GM18861 (cell line): ENCODE measurements around the gene KIF9.
A peak's percentile ranks its signal among the peaks of the same experiment; 100 is the strongest.
"Not testable (repeated sequence)": the region's sequence is repeated elsewhere in the genome, so short reads cannot be mapped to it uniquely, and the experiment has no call there.

Experiments
- ATAC-seq: cut with Tn5 transposase; IDR thresholded peaks from one replicate; pipeline ENCODE4 v1.9.1; 2021; ENCODE audit not compliant: unreplicated experiment

KIF9 gene

DNA sequence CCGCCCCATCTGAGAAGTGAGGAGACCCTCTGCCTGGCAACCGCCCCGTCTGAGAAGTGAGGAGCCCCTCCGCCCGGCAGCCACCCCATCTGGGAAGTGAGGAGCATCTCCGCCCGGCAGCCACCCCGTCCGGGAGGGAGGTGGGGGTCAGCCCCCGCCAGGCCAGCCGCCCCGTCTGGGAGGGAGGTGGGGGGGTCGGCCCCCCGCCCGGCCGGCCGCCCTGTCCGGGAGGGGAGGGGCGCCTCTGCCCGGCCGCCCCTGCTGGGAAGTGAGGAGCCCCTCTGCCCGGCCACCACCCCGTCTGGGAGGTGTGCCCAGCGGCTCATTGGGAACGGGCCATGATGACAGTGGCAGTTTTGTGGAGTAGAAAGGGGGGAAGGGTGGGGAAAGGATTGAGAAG is 26.3 kb downstream of the KIF9 start:
- not testable (repeated sequence) for ATAC-seq

DNA sequence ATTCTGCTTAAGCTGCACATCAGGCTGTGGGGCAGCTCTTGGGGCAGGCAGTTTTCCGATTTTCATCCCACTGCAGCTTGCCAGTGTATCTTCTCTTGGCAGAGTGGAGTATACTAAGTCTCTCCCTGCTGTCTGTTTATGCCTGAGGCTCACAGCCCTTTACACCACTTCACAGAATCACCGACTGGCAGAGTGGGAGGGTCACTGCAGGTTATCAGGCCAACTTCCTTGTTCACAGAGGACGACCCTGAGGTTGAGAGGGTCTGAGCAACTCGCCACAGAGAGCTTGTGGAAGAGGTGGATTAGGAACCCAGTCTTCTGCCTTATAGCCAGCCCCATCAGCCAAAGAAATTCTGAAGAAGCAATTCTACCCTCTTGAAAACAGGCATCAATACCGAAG is 30.9 kb downstream of the KIF9 start:
- no peak for ATAC-seq

DNA sequence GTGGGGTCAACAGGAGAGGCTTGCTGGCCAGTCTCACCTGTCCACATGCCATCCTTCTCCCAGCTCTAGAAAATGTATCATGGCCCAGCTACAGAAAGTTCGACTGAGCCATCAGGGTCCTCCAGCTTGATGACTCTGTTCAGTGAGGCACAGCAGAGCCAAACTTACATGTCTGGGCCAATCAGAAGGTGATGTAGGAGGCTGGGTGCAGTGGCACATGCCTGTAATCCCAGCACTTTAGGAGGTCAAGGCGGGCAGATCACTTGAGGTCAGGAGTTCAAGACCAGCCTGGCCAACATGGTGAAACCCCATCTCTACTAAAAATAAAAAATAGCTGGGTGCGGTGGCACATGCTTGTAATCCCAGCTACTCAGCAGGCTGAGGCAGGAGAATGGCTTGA is 31.5 kb downstream of the KIF9 start:
- not testable (repeated sequence) for ATAC-seq

DNA sequence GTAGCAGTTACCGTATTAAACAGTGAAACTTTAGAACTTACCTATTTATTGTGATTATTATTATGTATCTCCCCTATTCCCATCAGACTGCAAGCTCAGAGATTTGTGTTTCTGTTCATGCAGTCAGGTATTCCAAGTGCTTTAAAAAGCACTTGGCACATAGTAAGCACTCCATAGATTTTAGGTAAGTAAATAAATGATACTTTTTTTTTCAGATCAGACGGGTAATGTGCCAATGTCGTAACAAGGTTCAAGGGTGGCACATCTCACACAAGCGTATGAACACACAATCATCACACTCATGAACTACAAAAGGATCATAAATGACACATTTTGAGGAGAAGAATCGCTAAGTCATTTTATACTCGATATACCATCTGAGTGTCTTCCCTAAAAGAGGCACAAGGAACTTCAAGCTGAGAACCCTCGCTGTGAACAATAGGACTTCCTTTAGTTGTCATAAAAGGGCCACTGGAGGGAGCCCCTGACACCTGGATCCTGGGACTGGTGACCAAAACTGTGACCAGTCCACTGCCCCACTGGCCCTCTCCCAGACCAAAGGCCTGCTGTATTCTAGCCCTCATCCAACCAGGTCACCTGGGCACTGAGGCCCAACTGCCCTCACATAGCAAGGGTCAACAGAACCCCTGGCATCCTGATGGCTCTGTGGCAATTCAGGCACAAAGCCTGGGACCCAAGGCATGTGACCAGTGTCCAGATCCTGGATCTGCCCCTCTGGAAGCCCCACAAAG is 32.1 kb downstream of the KIF9 start:
- ATAC-seq = no peak

DNA sequence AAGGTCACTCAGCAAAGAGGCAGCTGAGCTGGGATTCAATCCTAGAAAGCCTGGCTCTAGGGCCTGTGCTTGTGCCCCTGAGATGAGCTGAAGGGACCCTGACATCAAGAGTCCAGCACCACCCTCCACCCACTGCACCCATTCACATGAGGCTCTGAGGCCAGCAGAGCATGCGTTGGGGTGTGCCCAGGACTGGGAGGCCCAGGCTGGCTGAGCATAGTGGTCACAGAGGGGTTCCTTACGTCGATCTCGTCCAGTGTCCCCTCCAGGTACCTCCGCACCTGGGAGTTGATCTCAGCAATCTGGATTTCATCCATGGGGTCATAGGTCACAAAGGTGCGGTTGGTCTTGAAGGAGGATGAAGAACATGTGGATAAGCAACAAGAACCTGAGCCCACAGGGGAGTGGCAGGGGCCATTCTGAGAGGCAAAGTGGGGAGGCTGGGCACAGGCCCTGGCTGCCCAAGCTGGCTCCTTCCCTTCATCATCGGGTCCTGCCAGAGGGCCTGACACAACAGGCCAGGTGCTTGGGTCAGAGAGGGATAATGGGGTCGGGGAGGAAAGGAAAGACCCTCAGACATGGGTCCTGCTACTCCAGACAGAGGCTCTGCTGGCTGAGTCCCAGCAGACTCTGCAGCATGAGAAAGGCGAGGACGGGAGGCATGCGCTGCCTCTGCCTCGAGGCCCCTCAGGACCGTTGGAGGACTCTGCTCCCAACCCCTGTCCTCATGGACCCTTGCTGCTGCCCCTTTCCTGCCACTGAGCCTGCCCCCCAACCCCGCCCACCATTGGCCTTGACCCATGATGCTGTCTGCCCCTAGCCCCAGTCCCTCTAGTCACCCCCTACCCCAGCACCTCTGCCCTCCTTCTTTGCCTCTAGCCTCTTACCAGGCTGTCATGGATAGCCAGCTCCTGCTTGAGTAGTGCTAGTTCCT is 35.2 kb downstream of the KIF9 start:
- ATAC-seq = no peak

DNA sequence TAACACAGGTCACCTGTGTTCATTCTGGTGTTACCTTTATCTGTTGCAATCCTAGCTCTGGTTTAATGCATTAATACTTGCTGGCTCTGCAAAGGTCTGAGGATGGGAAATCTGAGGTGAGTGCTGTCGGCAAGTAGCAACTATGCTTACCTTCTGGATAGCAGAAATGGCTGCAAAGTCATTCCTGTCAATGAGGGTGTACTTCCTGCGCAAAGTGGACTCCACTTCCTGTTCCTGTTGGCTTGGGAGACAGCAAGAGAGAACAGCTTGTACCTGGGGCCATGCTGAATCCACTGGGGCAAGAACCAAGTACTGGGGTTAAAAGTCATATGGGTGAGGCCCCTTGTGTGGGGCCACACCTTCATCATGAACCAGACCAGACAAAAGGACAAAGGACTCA is 37.3 kb downstream of the KIF9 start:
- ATAC-seq = no peak

DNA sequence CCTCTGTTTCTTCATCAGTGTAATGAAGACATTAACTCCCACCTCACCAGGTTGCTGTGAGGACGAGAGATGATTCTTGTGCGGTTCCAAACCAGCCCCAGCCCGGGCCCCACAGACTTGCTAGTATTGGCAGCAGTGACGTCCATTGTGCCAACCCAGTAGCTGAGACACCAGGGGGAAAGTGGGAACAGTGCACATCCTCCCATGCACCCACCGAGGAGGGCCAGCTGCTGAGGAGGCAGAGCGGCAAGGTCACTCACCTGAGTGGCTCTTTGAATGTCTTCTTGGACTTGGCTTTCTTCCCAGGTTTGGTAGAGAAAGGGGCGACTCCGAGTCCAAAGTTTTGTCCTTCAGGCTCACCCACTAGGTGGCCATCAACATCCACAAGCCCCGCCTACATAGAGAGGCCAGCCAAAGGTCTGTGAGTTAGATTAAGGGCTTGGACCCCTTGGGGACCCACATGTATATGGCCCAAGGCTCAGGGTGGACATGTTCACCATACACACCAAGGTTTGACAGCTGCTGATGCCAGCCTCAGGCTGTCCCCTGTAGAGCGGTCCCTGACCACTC is 38.0 kb downstream of the KIF9 start:
- ATAC-seq = no peak

DNA sequence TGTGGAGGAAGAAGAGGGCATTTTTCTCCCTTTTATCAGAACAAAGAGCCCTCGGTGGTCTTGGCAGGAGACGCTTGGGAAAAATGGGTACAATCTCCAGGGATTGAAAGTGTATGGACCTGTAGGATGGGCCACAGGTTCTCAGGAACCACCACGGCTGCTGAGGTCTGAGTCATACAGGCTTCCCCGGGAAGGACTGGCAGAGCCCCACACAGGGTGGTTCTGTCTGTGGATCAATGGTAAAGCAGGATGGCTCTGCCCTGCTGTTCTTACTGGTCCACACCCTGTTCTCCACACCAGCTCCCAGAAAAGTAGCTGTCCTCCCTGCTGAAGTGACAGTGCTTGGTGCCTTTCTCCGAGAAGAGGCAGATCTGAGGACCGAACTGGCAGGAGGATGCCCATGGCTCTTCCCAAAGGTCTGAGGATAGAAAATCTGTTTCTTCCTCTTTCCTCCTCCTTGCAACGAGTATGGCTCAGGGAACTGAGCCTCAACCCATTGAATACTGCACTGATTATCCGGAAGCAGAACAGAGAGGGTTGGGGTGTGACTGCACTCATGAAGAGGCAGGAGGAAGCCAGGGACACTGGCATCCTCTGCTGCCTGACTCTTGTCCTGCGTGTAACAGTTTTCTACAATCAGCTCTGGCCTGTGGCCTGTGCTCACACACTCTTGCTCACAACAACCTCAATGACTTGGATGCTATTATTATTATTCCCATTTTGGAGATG is 39.0 kb downstream of the KIF9 start:
- ATAC-seq = no peak

DNA sequence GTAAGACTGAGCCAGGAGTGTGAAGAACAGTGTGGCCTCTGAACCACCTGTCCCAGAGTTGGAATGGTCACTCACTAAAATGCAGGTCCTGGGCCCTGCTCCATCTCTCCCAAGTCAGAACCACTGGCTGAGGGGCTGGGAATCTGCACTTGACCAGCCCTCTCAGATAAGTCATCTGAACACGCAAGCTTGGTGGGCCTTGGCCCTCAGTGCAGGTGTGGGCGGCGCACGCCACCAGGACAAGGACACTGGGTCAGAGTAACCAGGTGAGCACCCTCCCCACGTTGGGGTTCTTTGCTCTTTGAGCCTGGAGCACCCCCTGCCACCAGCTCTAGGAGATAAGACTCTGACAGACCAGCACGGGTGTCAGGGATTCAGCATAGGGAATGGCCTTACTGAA is 42.7 kb downstream of the KIF9 start:
- ATAC-seq = no peak

DNA sequence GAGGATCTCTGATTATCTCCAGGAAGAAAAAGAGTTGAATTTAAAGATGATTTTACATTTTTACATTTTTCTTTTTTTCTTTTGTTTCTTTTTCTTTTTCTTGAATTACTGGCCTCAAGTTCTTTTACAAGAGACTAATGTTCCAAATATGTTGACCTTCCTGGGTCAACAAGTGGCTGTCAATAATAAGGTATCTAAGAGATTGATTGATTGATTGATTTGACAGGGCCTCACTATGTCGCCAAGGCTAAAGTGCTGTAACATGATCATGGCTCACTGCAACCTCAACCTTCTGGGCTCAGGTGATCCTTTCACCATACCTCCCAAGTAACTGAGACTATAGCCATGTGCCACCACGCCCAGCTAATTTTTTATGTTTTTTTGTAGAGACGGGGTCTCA is 44.6 kb downstream of the KIF9 start:
- ATAC-seq = no peak

DNA sequence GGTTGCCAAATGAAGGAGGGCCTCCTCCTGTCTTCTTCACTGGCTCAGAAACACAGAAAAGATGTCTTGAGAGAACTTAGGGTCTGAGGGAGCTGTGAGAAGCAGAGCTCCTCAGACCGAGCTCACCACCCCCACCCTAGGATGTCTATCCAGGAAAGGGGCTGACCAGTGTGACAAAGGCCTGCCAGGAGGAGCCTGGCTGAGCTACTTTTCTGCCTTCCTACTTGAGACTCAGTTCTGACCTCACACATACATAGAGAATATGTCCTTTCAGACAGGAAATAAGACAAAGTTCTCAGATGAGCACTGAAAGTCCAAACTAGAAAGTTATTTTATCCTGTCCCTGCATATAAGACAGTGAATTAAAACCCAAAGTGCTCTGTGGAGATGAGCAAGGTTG is 54.5 kb downstream of the KIF9 start:
- ATAC-seq = peak; percentile 55

DNA sequence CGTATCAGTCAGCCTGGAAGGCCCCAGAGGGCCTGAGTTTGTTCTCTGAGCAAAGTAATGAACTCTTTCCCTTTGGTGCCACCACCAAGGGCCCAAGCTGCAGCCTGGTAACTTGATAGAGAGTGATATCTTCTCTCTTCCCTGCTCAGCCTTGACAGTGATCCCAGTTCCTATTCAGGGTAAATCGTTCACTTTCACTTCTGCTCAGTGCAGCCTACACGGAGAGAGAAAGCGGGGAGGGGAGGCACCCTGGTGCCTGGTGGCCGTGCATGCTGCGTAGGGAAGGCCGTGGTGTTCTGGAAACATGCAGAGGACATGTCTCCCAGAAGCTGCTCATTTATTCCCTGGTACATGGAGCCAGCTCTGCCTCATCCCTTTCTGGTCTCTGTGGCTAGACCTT is 54.9 kb downstream of the KIF9 start:
- no peak for ATAC-seq

DNA sequence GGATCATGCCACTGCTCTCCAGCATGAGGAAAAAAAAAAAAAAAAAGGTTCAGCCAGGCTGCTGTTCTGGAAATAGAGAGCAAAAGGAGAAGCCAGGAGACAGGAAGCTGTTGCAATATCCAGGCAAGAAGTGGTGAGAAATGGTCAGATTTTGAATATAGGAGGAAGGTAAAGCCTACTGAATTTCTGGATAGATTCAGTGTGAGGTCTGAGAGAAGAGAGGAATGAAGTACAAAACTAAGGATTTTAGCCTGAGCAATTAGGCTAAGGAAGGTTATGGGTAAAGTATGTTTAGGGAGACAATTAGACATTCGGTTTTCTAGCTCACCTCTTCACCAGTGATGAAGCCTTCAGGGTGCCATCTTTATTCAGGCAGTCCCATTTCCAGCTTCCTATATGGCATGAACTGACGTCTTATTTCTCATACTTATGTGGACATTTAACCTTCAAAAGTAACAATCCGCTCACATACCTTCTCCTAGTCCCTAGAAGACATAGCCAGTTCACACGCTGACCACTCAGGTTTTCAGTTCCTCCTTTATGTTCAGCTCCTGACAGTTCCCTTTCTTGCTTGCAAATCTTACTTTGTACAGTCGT is 57.2 kb downstream of the KIF9 start:
- peak; percentile 50 for ATAC-seq

DNA sequence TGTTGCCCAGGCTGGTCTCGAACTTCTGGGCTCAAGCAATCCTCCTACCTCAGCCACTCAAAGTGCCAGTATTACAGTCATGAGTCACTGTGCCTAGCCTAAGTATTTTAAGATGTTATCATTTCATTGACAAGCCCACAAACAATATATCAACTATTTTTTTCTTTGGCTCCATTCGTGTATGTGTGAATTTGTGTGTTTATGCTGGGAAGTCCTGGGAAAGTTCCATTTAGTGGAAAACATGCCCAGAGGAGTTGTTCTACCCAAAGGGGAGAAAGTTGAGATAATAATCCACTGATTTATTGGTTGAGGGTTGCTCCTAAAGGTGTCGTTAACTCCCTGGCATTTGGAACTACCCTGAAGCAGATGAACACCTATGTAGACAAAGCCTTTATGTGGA is 58.8 kb downstream of the KIF9 start:
- ATAC-seq = no peak

DNA sequence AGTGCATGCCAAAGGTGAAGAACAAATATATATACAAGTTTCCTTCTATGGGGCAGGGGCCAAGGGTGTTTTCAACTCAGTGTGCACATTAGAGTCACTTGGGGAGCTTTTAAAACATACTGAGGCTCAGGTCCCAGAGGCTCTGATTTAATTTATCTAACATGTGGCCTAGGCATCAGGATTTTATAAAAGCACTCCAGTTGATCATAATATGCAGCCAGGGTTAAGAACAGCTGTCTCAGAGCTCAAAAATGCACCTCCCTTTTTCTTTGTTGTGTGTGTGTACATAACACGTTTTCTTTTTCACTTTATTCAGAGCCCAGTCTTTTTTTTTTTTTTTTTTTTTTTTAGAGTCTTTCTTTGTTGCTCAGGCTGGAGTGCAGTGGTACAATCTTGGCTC is 60.8 kb downstream of the KIF9 start:
- ATAC-seq = no peak

DNA sequence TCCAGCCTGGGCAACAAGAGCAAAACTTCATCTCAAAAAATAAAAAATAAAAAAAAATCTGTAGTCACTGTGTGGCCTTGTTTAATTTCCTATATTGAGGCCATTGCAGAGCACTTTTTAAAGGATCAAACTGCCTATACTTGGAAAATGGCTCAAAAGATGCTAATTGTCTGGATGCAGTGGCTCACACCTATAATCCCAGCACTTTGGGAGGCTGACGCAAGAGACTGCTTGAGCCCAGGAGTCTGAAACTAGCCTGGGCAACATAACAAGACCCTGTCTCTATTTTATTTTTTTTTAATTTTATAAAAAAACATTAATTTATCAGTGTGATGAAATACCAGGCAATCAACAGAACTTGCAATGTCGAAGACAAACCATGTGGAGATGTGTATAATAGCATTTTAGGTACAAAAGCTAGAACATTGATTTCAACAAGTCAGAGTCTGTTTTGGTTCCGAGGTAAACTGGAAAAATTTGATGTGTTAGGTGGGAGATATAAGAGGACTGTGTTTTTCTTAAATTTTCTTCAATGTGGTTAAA is 71.7 kb downstream of the KIF9 start:
- no peak for ATAC-seq

DNA sequence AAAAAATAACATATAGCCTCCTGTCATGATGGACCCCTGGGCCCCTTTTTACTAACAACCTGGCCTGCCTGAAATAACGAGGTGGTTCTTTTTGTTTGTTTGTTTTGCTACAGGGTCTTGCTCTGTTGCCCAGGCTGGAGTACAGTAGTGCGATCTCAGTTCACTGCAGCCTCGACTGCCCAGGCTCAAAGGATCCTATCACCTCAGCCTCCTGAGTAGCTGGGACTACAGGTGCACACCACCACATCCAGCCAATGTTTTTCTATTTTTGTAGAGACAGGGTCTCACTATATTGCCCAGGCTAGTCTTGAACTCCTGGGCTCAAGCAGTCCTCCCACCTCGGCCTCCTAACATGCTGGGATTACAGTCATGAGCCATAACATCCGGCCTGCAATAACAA is 76.6 kb downstream of the KIF9 start:
- not testable (repeated sequence) for ATAC-seq

DNA sequence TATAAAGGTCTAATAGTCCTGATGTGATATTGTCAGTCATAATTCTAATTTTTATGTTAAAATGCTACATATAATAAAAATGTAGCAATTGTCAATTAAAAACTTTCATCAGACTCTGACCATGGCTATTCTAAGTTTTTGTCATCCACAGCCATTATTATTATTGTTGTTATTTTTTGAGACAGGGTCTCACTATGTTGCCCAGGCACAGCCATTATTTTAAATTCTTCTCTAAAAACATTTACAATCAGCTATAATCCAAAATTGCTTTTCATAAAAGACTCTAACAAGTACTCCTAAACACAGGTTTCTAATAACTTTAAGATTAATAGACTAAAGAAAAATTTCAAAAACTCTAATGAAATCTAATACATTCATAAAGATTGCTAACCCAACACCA is 77.7 kb downstream of the KIF9 start:
- ATAC-seq = no peak

DNA sequence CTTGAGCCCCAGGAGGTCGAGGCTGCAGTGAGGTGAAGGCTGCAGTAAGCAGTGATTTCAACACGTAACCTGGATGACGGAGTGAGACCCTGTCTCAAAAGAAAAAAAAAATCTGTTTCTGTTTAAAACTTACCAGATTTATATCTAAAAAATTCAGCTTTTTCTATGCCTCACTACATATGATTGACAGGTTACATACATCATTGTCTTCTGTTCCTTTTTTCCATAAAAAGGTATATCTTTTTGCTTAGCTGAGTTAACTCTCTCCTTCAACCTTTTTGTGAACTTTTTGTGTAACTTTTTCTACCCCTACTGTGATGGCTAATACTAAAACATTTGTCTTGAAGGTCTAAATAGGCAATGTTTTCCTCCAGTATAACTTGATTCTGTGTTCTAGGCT is 80.1 kb downstream of the KIF9 start:
- no peak for ATAC-seq

DNA sequence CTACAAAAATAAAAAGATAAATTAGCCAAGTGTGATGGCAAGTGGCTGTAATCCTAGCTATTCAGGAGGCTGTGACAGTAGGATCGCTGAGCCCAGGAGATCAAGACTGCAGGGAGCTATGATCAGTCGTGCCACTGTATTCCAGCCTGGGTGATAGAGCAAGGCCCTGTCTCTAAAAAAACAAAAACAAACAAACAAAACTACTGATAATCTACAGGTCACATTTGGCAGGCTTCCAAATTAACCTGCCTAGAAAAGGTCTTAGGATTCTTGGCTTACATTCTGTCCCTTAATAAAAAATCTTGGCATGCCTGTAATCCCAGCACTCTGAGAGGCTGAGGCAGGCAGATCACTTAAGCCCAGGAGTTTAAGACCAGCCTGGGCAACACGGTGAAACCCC is 85.3 kb downstream of the KIF9 start:
- ATAC-seq = no peak

DNA sequence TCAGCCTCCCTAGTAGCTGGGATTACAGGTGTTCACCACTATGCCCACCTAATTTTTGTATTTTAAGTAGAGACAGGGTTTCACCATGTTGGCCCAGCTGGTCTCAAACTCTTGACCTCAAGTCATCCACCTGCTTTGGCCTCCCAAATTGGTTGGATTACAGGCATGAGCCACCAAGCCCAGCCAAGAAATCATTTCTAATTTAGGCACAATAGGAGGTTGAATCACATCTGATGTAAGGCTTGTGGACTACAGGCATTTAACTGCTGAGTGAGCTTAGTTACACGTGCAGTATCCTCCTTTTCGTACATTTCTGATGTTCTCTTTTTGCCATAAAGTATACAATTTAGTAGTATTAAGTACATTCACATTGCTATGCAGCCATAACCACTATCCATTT is 87.6 kb downstream of the KIF9 start:
- ATAC-seq = no peak
